Nephron progenitor cell (in vitro differentiated cells): Measurements from ENCODE around the gene OBI1.

Experiments
- DNase-seq: peaks from one replicate; pipeline ENCODE4 v3.0.0; 2021
- H3K27ac Mint-ChIP-seq: 2 replicates; pipeline ENCODE4 v1.8.0; 2021; ENCODE audit warnings: mild to moderate bottlenecking, moderate library complexity, mixed read lengths
- H3K27me3 Mint-ChIP-seq: 2 replicates; pipeline ENCODE4 v1.8.0; 2021; ENCODE audit warnings: mild to moderate bottlenecking, low read depth, mixed read lengths; ENCODE audit not compliant: poor library complexity
- H3K36me3 Mint-ChIP-seq: 2 replicates; pipeline ENCODE4 v1.8.0; 2021; ENCODE audit warnings: low read depth, mixed read lengths
- H3K4me1 Mint-ChIP-seq: 2 replicates; pipeline ENCODE4 v1.8.0; 2021; ENCODE audit warnings: mixed read lengths
- H3K4me3 Mint-ChIP-seq: 2 replicates; pipeline ENCODE4 v1.8.0; 2021; ENCODE audit warnings: mild to moderate bottlenecking, moderate library complexity, mixed read lengths
- H3K9me3 Mint-ChIP-seq: 2 replicates; pipeline ENCODE4 v1.8.0; 2021; ENCODE audit warnings: mild to moderate bottlenecking, moderate library complexity, mixed read lengths
- CTCF ChIP-seq: fragments of 200-600 bp; sonication (generic); IDR thresholded peaks from 2 replicates; pipeline ENCODE4 v1.5.0; 2021; ENCODE audit warnings: antibody characterized with exemption

The OBI1 gene

GRCh38 chr13:78592584-78592983 lies 66.4 kb downstream of the OBI1 start:
- DNase-seq, result no peak
- Mint-ChIP-seq H3K36me3 (no peaks in the 10 kb centered on the region), H3K4me1 (peaks cover 27% of the 10 kb centered on the region), H3K9me3 (no peaks in the 10 kb centered on the region), H3K27me3 (peaks cover 97% of the 10 kb centered on the region), H3K4me3 (no peak overlapping the region), H3K27ac (no peak overlapping the region)
- TF ChIP-seq CTCF, result no peak

- no peak overlapping the region for H3K27ac Mint-ChIP-seq
- peak; percentile 92 for DNase-seq
Observed at GRCh38 chr13:78589206-78589605, 69.7 kb downstream of the OBI1 start.

GRCh38 chr13:78587395-78587794 lies 71.6 kb downstream of the OBI1 start:
- DNase-seq, result no peak
- H3K9me3 Mint-ChIP-seq, result no peaks in the 10 kb centered on the region
- no peak overlapping the region for H3K27ac Mint-ChIP-seq
- H3K36me3 Mint-ChIP-seq, result no peaks in the 10 kb centered on the region
- no peaks in the 10 kb centered on the region for H3K4me1 Mint-ChIP-seq
- no peak for TF ChIP-seq CTCF
- no peak overlapping the region for H3K4me3 Mint-ChIP-seq
- H3K27me3 Mint-ChIP-seq, result peaks cover 93% of the 10 kb centered on the region

More at GRCh38 chr13:78589206-78589605, 69.7 kb downstream of the OBI1 start:
- Mint-ChIP-seq H3K27me3 (peaks cover 97% of the 10 kb centered on the region), H3K36me3 (no peaks in the 10 kb centered on the region), H3K4me3 (no peak overlapping the region), H3K9me3 (no peaks in the 10 kb centered on the region), H3K4me1 (peaks cover 6% of the 10 kb centered on the region)
- TF ChIP-seq CTCF, result no peak

GRCh38 chr13:78586706-78587105 lies 72.2 kb downstream of the OBI1 start:
- no peaks in the 10 kb centered on the region for H3K36me3 Mint-ChIP-seq
- DNase-seq, result no peak
- TF ChIP-seq CTCF, result peak; percentile 42
- H3K4me1 Mint-ChIP-seq, result no peaks in the 10 kb centered on the region
- no peak overlapping the region for H3K4me3 Mint-ChIP-seq
- no peak overlapping the region for H3K27ac Mint-ChIP-seq
- H3K9me3 Mint-ChIP-seq, result no peaks in the 10 kb centered on the region
- peaks cover 92% of the 10 kb centered on the region for H3K27me3 Mint-ChIP-seq

- no peak for TF ChIP-seq CTCF
Observed at GRCh38 chr13:78576261-78576660, 82.7 kb downstream of the OBI1 start.

GRCh38 chr13:78572459-78572858 lies 86.5 kb downstream of the OBI1 start:
- H3K9me3 Mint-ChIP-seq, result no peaks in the 10 kb centered on the region
- H3K36me3 Mint-ChIP-seq, result no peaks in the 10 kb centered on the region
- no peak for TF ChIP-seq CTCF
- peaks cover 6% of the 10 kb centered on the region for H3K27me3 Mint-ChIP-seq
- H3K4me1 Mint-ChIP-seq, result peaks cover 5% of the 10 kb centered on the region
- H3K4me3 Mint-ChIP-seq, result no peak overlapping the region
- DNase-seq, result no peak
- H3K27ac Mint-ChIP-seq, result no peak overlapping the region

More at GRCh38 chr13:78576261-78576660, 82.7 kb downstream of the OBI1 start:
- peaks cover 31% of the 10 kb centered on the region for H3K27me3 Mint-ChIP-seq
- H3K4me3 Mint-ChIP-seq, result no peak overlapping the region
- DNase-seq, result no peak
- no peaks in the 10 kb centered on the region for H3K9me3 Mint-ChIP-seq
- peaks cover 5% of the 10 kb centered on the region for H3K4me1 Mint-ChIP-seq
- no peaks in the 10 kb centered on the region for H3K36me3 Mint-ChIP-seq
- H3K27ac Mint-ChIP-seq, result no peak overlapping the region
